Caco-2 (cell line): ENCODE measurements around the gene UBE2E2. TPM values are rescaled to one million over a fixed set of nuclear protein-coding genes. Genes with fewer than 3 reads are reported as not detected.

Experiments used
- BruUV-seq: library from RNA; stranded (reverse); fragments of 400-500 nt; replicated peaks from 2 replicates; lab custom pipeline; 2021; lab: Mats Ljungman, UMichigan
- CTCF ChIA-PET: fragments of 300-600 bp; sonication (Branson Sonifier 250); formaldehyde crosslinking; loops from one replicate; lab custom pipeline; 2022; ENCODE audit warnings: antibody characterized with exemption; lab: Charles Lee
- POLR2A ChIA-PET: fragments of 300-600 bp; sonication (Branson Sonifier 250); formaldehyde crosslinking; loops from one replicate; lab custom pipeline; 2022; ENCODE audit warnings: antibody characterized with exemption; lab: Charles Lee
- DNase-seq, 2 experiments: peaks; one replicate each; pipeline versions ENCODE4 v3.0.0 to v3.0.0-alpha.2; 2020 to 2022
- H3K27me3 ChIP-seq: replicated peaks from 2 replicates; pipeline ENCODE4 v1.6.0; 2011; ENCODE audit warnings: low read length; ENCODE audit not compliant: control insufficient read depth, insufficient read depth
- H3K36me3 ChIP-seq: 2 replicates; pipeline ENCODE4 v1.5.1; 2011; ENCODE audit warnings: low read length; ENCODE audit not compliant: control insufficient read depth, insufficient read depth
- H3K4me1 ChIP-seq: fragments of 250-450 bp; sonication (Bioruptor Pico); 2 replicates; pipeline ENCODE4 v1.5.1; 2020; ENCODE audit warnings: mild to moderate bottlenecking
- H3K4me3 ChIP-seq: 2 replicates; pipeline ENCODE4 v1.5.1; 2011; ENCODE audit warnings: low read depth, mild to moderate bottlenecking, control low read depth, low read length
- H3K9me3 ChIP-seq: fragments of 250-450 bp; sonication (Bioruptor Pico); 2 replicates; pipeline ENCODE4 v1.5.1; 2020; ENCODE audit warnings: mild to moderate bottlenecking, moderate library complexity
- H3K27ac Mint-ChIP-seq: one replicate; pipeline ENCODE4 v1.8.0; 2022; ENCODE audit warnings: mixed read lengths; ENCODE audit not compliant: unreplicated experiment
- H3K27me3 Mint-ChIP-seq: one replicate; pipeline ENCODE4 v1.8.0; 2022; ENCODE audit warnings: mixed read lengths; ENCODE audit not compliant: insufficient read depth, unreplicated experiment
- H3K36me3 Mint-ChIP-seq: one replicate; pipeline ENCODE4 v1.8.0; 2022; ENCODE audit warnings: mild to moderate bottlenecking, mixed read lengths; ENCODE audit not compliant: insufficient read depth, unreplicated experiment
- H3K4me1 Mint-ChIP-seq: one replicate; pipeline ENCODE4 v1.8.0; 2022; ENCODE audit warnings: low read depth, mixed read lengths; ENCODE audit not compliant: unreplicated experiment
- H3K4me3 Mint-ChIP-seq: one replicate; pipeline ENCODE4 v1.8.0; 2022; ENCODE audit warnings: mild to moderate bottlenecking, moderate library complexity, mixed read lengths; ENCODE audit not compliant: unreplicated experiment
- H3K9me3 Mint-ChIP-seq: one replicate; pipeline ENCODE4 v1.8.0; 2022; ENCODE audit warnings: mixed read lengths; ENCODE audit not compliant: unreplicated experiment
- intact Hi-C: fragments of 100-400 bp; cut with micrococcal nuclease; formaldehyde crosslinking; loops from one replicate; pipeline ENCODE4 v1.10.0; 2022; ENCODE audit not compliant: unreplicated experiment
- total RNA-seq: library from RNA; stranded (reverse); gene quantifications from 2 replicates; pipeline ENCODE4 v1.2.3, GENCODE V29; 2022
- TF ChIP-seq, protein P1 (sequence below), 2 experiments: fragments of 200-600 bp in 1 of 2; IDR thresholded peaks; 1 replicate in 1 of 2; 2 replicates in 1 of 2; pipeline versions ENCODE4 v1.5.1 to v1.8.0; 2011 to 2022; ENCODE audit warnings: antibody characterized with exemption in 1 of 2, control low read depth in 1 of 2, inconsistent platforms in 1 of 2, low read depth in 1 of 2, low read length in 1 of 2, mild to moderate bottlenecking in 1 of 2, moderate library complexity in 1 of 2; ENCODE audit not compliant: insufficient read depth in 1 of 2, severe bottlenecking in 1 of 2, unreplicated experiment in 1 of 2

Gene UBE2E2
- total RNA-seq, 1 experiment from 2014 or later, result 83.8 TPM

DNA sequence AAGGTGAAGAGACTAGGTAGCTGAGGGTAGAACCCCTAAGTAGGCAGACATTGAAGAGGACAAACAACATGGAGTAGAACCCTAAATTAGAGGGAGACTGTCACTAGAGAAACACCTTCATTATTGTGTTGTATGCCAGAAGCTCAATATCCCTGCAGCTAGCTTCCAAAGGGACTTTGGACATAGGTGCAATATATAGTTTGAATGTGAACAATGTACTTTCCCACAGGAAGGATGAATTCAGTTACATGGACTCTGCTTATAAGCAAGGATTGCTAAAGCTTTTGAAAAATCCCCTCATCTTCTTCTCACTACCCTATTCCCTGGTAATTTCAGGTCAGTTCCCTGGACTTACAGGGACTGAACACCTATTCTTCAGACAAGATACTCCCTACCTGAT is 288.9 kb downstream of the UBE2E2 start:
- H3K36me3 Mint-ChIP-seq, result no peaks in the 10 kb centered on the region
- no peak overlapping the region for H3K27ac Mint-ChIP-seq
- H3K4me3 ChIP-seq, result no peak overlapping the region
- POLR2A ChIA-PET, result no interaction called here
- no TSS peak for BruUV-seq
- intact Hi-C loops, result no loop called here
- H3K4me1 ChIP-seq, result no peaks in the 10 kb centered on the region
- H3K4me3 Mint-ChIP-seq, result no peak overlapping the region
- H3K36me3 ChIP-seq, result no peaks in the 10 kb centered on the region
- no peak for DNase-seq
- CTCF ChIA-PET, result no interaction called here
- H3K9me3 ChIP-seq, result no peaks in the 10 kb centered on the region
- no peaks in the 10 kb centered on the region for H3K27me3 ChIP-seq
- no peaks in the 10 kb centered on the region for H3K9me3 Mint-ChIP-seq
- H3K4me1 Mint-ChIP-seq, result peaks cover 15% of the 10 kb centered on the region
- no peaks in the 10 kb centered on the region for H3K27me3 Mint-ChIP-seq
- TF ChIP-seq, protein P1, sequence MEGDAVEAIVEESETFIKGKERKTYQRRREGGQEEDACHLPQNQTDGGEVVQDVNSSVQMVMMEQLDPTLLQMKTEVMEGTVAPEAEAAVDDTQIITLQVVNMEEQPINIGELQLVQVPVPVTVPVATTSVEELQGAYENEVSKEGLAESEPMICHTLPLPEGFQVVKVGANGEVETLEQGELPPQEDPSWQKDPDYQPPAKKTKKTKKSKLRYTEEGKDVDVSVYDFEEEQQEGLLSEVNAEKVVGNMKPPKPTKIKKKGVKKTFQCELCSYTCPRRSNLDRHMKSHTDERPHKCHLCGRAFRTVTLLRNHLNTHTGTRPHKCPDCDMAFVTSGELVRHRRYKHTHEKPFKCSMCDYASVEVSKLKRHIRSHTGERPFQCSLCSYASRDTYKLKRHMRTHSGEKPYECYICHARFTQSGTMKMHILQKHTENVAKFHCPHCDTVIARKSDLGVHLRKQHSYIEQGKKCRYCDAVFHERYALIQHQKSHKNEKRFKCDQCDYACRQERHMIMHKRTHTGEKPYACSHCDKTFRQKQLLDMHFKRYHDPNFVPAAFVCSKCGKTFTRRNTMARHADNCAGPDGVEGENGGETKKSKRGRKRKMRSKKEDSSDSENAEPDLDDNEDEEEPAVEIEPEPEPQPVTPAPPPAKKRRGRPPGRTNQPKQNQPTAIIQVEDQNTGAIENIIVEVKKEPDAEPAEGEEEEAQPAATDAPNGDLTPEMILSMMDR (IDR thresholded peaks at IDR 0.05; ENCODE audit: insufficient read depth in 1 of 2, low read depth in 1 of 2, low read length in 1 of 2, severe bottlenecking in 1 of 2, unreplicated experiment in 1 of 2), result no peak

DNA sequence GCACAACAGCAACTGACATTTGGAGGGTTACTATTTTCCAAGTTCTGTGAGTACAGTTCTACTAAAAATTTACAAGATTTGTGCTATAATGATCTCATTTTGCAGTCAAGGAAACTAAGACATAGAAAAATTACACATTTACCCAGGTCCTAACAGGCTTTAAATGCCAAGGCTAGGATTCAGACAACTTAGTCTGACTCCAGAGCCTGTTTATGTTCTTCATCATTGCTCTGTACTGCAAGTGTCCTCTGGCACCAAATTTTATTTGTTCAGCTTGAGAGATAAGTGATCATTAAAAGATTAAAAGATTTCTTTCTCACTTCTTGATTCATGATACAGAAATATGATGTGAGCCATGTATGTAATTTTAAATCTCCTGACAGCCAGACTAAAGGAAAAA is 290.8 kb downstream of the UBE2E2 start:
- BruUV-seq, result no TSS peak
- no peak overlapping the region for H3K27ac Mint-ChIP-seq
- H3K36me3 ChIP-seq, result no peaks in the 10 kb centered on the region
- intact Hi-C loops, result no loop called here
- H3K4me3 Mint-ChIP-seq, result no peak overlapping the region
- H3K27me3 Mint-ChIP-seq, result no peaks in the 10 kb centered on the region
- no peaks in the 10 kb centered on the region for H3K9me3 Mint-ChIP-seq
- no peak overlapping the region for H3K4me3 ChIP-seq
- DNase-seq, result no peak
- POLR2A ChIA-PET, result no interaction called here
- no peaks in the 10 kb centered on the region for H3K27me3 ChIP-seq
- TF ChIP-seq, protein P1 (IDR thresholded peaks at IDR 0.05; ENCODE audit: insufficient read depth in 1 of 2, low read depth in 1 of 2, low read length in 1 of 2, severe bottlenecking in 1 of 2, unreplicated experiment in 1 of 2), result no peak
- CTCF ChIA-PET, result no interaction called here
- H3K4me1 ChIP-seq, result no peaks in the 10 kb centered on the region
- no peaks in the 10 kb centered on the region for H3K9me3 ChIP-seq
- H3K4me1 Mint-ChIP-seq, result peaks cover 15% of the 10 kb centered on the region
- no peaks in the 10 kb centered on the region for H3K36me3 Mint-ChIP-seq

DNA sequence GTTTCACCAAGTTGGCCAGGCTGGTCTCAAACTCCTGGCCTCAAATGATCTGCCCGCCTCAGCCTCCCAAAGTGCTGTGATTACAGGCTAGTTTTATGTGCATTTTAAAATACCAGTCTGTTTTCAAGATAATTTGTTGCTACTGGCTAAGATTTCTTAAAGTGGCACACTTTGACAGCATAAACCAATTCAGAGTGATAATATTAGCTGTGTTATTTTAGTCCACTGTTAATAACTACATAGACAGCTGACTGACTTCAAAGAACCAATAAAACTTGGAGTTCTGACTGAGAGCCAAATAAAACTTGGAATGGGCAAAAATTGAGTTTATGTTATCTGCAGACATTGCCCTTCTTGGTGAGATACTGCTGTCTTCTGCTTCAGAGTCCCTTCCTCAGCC is 291.8 kb downstream of the UBE2E2 start:
- Histone ChIP-seq H3K4me1 (no peaks in the 10 kb centered on the region), H3K36me3 (no peaks in the 10 kb centered on the region), H3K4me3 (no peak overlapping the region), H3K9me3 (no peaks in the 10 kb centered on the region), H3K27me3 (no peaks in the 10 kb centered on the region)
- TF ChIP-seq, protein P1 (IDR thresholded peaks at IDR 0.05; ENCODE audit: insufficient read depth in 1 of 2, low read depth in 1 of 2, low read length in 1 of 2, severe bottlenecking in 1 of 2, unreplicated experiment in 1 of 2), result no peak
- intact Hi-C loops, result no loop called here
- H3K27me3 Mint-ChIP-seq, result no peaks in the 10 kb centered on the region
- no peaks in the 10 kb centered on the region for H3K36me3 Mint-ChIP-seq
- CTCF ChIA-PET, result no interaction called here
- no peak for DNase-seq
- no peaks in the 10 kb centered on the region for H3K9me3 Mint-ChIP-seq
- no peak overlapping the region for H3K4me3 Mint-ChIP-seq
- H3K4me1 Mint-ChIP-seq, result peaks cover 15% of the 10 kb centered on the region
- POLR2A ChIA-PET, result no interaction called here
- no TSS peak for BruUV-seq
- no peak overlapping the region for H3K27ac Mint-ChIP-seq
